IPS-18c (cell line): Measurements from ENCODE around the gene APOL2.
A peak's percentile ranks its signal among the peaks of the same experiment; 100 is the strongest.
"Not testable (repeated sequence)": the region's sequence is repeated elsewhere in the genome, so short reads cannot be mapped to it uniquely, and the experiment has no call there.

Experiments
- H3K4me3 ChIP-seq: 2 replicates; pipeline ENCODE4 v1.7.0; 2013; ENCODE audit warnings: low read depth, mild to moderate bottlenecking, low read length, moderate library complexity; ENCODE audit not compliant: insufficient read depth
- H3K9me3 ChIP-seq: one replicate; pipeline ENCODE4 v1.6.1; 2013; ENCODE audit warnings: mild to moderate bottlenecking, low read length, moderate library complexity; ENCODE audit not compliant: control insufficient read depth, insufficient read depth

Gene APOL2

DNA sequence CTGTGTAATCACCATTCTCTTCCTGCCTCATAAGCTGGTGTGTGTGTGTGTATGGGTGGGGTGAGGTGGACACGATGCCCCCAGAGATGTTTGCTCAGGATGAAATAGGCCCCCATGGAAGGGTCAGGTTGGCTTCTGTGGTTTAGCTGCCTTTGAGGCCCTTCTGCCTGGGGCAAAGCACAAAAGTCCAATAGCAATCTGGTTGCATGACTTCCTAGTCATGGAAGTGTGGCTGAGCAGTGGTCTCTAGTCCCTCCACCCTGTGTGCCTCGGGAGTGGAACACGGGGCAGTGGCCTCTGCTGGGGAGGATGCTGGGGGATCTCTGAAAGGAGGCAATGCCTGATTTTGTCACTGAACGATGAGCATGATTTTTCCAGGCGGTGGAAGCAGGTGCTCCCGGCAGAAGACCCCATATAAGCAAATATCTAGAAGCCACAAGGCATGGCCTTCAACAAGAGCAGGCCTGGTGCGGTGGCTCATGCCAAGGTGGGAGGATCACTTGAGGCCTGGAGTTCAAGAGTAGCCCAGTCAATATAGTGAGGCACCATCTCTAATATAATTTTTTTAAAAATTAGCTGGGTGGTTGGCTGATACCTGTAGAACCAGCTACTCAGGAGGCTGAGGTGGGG, 12.8 kb upstream of the APOL2 start:
- not testable (repeated sequence) for H3K9me3 ChIP-seq, H3K4me3 ChIP-seq

DNA sequence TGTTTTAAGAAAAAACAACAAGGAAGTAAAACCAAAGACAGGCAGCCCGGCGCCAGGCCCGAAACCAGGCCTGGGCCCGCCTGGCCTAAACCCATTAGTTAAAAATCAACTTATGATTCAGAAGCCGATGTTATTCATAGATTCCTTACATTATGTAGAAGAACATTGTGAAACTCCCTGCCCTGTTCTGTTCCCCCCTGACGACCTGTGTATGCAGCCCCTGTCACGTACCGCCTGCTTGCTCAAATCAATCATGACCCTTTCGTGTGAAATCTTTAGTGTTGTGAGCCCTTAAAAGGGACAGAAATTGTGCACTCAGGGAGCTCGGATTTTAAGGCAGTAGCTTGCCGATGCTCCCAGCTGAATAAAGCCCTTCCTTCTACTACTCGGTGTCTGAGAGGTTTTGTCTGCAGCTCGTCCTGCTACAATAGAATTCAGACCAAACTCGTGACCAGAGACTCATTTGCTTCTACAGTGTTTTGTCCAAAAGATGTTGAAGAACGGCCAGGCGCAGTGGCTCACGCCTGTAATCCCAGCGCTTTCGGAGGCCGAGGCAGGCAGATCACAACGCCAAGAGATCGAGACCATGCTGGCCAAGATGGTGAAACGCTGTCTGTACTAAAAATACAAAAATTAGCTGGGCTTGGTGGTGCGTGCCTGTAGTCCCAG, 11.1 kb upstream of the APOL2 start:
- H3K4me3 ChIP-seq, H3K9me3 ChIP-seq: not testable (repeated sequence)

- Histone ChIP-seq H3K4me3 (no peak overlapping the region), H3K9me3 (peaks cover 3% of the 10 kb centered on the region)
Observed at GRCh38 chr22:36249160-36249559, 9.8 kb upstream of the APOL2 start.

DNA sequence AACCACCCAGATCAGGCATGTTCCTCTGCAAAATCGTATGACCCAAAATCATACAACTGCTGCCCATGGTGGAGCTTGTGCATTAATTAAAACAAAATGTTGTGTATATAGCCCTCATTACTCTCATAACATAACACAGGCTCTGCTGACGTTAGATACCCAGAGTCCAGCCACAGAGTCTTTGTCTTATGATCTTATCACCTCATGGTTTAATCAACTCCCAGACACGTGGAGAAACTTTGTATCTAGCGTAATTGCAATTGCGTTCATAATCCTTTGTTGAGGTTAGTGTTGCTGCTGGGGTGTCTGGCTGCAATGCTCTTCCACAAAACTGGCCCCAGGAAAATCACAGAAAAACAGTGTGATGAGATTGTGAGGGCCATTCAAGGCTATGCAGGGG, 8.6 kb upstream of the APOL2 start:
- Histone ChIP-seq H3K9me3 (peaks cover 3% of the 10 kb centered on the region), H3K4me3 (no peak overlapping the region)

DNA sequence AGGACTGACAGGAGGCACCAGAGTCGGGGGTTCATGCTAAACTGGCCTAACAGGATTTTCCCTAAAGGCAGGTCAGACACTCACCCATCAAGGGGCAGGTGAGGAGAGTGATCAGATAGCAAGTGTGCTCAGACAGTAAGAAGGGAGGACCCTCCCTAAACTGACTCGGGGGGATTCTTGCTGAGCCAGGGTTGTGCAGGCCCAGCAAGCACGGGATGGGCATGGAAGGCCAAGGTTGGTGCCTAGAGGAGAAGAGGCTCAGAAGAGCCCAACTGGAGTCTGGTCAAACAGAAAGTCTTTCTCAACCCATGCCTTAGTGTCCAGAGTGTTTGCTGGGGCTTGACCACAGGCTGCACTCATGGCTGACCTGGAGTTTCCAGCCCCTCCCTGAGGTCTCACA, 7.4 kb upstream of the APOL2 start:
- peaks cover 3% of the 10 kb centered on the region for H3K9me3 ChIP-seq
- no peak overlapping the region for H3K4me3 ChIP-seq

DNA sequence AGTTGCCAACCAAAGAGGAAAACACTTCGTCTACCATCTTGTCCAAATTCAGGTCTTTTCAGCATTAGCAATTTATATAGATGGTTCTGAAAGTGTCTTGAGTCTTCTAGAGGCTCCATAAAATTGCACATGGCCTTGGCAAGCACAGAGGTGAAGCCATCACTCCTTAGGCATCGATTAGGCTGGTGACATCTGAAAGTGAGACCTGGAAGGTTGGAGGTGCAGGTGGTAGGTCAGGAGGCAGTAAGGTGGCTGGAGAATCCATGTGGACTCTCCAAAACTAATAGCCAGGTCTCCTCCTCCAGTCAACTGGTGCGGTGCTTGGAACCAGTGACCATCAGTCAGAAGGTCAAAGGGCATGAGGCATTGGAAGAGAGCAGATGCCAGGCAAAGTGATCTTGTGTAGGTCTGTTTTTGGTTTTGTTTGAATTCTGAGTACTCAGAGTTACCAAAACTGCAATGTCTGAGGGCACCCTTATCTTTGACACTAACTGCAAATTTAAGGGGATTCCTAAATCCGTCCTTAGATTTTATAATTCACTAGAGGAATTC, 6.6 kb upstream of the APOL2 start:
- Histone ChIP-seq H3K9me3 (peaks cover 3% of the 10 kb centered on the region), H3K4me3 (no peak overlapping the region)

DNA sequence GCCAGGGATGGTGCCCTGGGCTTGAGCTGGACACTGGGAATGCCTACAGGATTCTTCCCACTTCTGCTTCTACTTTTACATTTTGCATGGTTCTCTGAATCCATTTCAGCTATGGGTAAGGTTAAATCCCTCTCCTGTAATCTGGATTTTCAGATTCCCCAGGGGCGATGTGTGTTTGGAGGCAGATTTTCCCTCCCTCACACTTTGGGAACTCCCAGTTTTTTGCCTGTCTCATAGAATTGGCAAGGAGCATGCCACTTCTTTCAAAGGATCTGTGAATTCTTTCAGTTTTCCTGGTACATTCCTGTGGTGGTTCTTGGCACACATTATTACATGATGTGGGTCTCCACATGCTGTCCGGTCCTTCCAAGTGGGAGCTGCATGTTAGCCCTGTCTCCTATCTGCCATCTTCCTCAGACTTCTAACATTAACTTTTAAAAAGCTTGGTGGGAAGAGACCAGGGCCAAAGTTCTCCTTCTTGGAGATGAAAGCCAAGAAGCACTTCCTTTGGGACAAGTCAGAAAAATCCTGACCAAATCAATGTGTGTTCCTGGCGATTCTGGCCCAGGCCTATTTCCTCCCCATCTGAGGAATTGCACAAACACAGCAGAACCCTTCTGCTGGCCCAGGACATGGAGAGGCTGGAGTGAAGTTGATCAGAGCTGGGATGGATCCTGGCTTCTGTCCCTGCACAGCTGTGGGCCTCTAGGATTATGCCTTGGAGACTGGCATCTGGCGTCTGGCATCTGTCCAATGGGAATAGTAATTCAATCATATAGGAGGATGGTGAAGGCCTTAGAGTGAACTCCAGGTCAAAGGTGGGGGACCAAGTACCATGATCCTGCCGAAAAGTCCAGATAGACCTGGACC, 5.4 kb upstream of the APOL2 start:
- Histone ChIP-seq H3K9me3 (peaks cover 3% of the 10 kb centered on the region), H3K4me3 (no peak overlapping the region)

GRCh38 chr22:36243986-36244385, 4.7 kb upstream of the APOL2 start:
- peaks cover 3% of the 10 kb centered on the region for H3K9me3 ChIP-seq
- no peak overlapping the region for H3K4me3 ChIP-seq

GRCh38 chr22:36239150-36239400, 252 bp downstream of the APOL2 start:
- H3K4me3 ChIP-seq, result peak overlapping the region; percentile 35
- H3K9me3 ChIP-seq, result no peaks in the 10 kb centered on the region

- Histone ChIP-seq H3K9me3 (no peaks in the 10 kb centered on the region), H3K4me3 (peak overlapping the region; percentile 35)
Observed at GRCh38 chr22:36238373-36239149, 766 bp downstream of the APOL2 start.

GRCh38 chr22:36237462-36238372, 1.6 kb downstream of the APOL2 start:
- Histone ChIP-seq H3K4me3 (no peak overlapping the region), H3K9me3 (no peaks in the 10 kb centered on the region)

GRCh38 chr22:36236388-36237319, 2.7 kb downstream of the APOL2 start:
- Histone ChIP-seq H3K9me3 (no peaks in the 10 kb centered on the region), H3K4me3 (no peak overlapping the region)

- Histone ChIP-seq H3K9me3 (no peaks in the 10 kb centered on the region), H3K4me3 (no peak overlapping the region)
Observed at GRCh38 chr22:36235585-36235984, 3.7 kb downstream of the APOL2 start.

DNA sequence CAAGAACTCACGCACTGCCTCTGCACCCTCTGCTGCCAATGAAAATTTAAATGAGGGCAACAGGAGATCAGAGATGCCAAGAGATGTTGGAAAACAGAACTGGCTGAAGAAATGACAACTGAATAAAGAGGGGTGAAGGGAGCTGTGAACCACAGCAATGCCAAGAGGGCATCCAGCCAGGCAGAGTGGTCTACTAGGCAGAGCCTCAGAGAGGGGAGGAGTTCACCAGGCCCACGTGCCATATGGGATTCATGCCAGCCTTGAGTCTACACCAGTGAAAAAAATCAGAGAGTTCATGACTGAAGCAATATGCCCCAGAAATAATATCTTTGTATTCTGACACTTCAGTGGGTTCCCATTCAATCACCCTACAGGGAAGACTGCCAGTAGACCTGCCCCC, 4.4 kb downstream of the APOL2 start:
- H3K9me3 ChIP-seq, result no peaks in the 10 kb centered on the region
- H3K4me3 ChIP-seq, result no peak overlapping the region

DNA sequence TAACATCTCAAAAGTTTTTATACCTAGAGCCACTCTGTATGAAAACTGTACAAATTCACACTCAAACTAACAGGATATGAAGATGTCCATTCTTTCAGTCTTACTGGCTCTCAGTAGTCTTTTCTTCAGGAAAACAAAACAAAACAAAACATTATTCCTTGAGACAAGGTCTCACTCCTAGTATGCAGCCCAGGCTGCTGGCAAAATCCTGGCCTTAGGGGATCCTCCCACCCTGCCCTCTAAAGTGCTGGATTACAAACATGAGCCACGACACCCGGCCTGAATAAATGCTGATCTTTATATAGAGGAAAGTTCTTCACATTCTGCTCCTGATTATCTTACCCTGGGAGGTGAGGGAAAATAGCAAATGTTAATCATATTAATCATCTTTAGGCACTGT, 5.1 kb downstream of the APOL2 start:
- H3K4me3 ChIP-seq, result no peak overlapping the region

GRCh38 chr22:36233796-36234195, 5.5 kb downstream of the APOL2 start:
- H3K4me3 ChIP-seq, result no peak overlapping the region
- no peaks in the 10 kb centered on the region for H3K9me3 ChIP-seq

More for the DNA sequence above, 5.1 kb downstream of the APOL2 start:
- H3K9me3 ChIP-seq, result no peaks in the 10 kb centered on the region
